G401 (cell line): ENCODE measurements around the gene GPR12. TPM values are rescaled to one million over a fixed set of nuclear protein-coding genes. Genes with fewer than 3 reads are reported as not detected.

Experiments
- DNase-seq: peaks from one replicate; pipeline ENCODE4 v3.0.0-alpha.2; 2015; ENCODE audit warnings: low spot score
- in situ Hi-C: cut with HindIII; loops from 2 replicates; pipeline ENCODE4 v1.10.0; 2016; ENCODE audit warnings: low sequenced_read_pairs, mixed read lengths
- total RNA-seq: library from RNA; depleted of rRNA; stranded (reverse); fragments of >200 nt; shearing (Covaris generic); gene quantifications from 2 replicates; pipeline ENCODE4 v1.2.3, GENCODE V29; 2014; rRNA removed

Gene GPR12
- total RNA-seq, 1 experiment from 2014 or later, result not detected

DNA sequence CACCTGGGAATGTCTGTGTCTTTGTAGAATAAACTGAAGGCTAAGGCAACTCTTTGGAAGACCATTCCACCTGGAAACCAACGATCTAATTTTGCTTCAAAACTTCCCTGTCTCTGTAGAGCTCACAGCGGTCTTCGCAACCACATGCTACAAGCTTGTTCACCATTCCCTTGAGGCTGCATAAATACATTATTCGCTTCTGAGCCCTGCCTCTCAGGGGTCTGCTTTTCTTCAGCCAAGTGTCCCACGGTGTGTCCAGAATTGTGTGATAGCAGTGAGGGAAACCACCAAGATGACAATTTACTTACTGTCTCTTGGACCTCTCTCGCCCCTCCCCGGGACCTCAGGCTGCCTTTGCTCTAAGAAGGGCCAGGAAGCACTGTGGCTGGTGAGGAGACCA lies 51.1 kb downstream of the GPR12 start:
- in situ Hi-C loops, result no loop called here
- DNase-seq, result no peak

DNA sequence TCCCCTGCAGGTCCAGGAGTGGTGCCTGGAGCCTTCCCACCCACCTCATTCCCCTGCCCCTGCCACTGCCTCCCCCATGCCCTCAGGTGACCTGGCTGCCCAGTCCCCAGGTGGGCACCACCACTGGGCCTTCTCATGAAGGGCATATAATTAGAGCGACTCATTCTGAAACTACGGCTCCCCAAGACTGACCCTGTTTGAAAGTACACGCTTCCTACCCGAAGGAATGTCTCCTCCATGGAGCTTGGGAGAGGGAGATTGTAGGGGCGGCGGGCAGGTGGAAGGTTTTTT lies 52.6 kb downstream of the GPR12 start:
- in situ Hi-C loops, result no loop called here
- DNase-seq, result no peak

GRCh38 chr13:26707122-26708006 lies 53.2 kb downstream of the GPR12 start:
- in situ Hi-C loops, result no loop called here
- peak; percentile 79 for DNase-seq

- in situ Hi-C loops, result no loop called here
- no peak for DNase-seq
These were observed 54.2 kb downstream of the GPR12 start for GRCh38 chr13:26706381-26706780.

- no peak for DNase-seq
- in situ Hi-C loops, result no loop called here
These were observed 55.0 kb downstream of the GPR12 start for GRCh38 chr13:26705536-26705935.

Other genes starting within 250 kb of the GPR12 start
- 5.7 and 7.7 TPM in 2 replicates for gene WASF3, start 203.1 kb downstream of the GPR12 start, total RNA-seq